ENCODE data around the gene CLTCL1. TPM values are rescaled to one million over a fixed set of nuclear protein-coding genes. Genes with fewer than 3 reads are reported as not detected.

CLTCL1 gene
- total and polyA plus RNA-seq, 9 of the 15 experiments (the other 6 are each of a cell fraction or from before 2014, with no cell fraction given): 1.1 to 11.7 (median 5.0) TPM

- no peak for TF ChIP-seq AFF1 (IDR thresholded peaks at IDR 0.05; ENCODE audit: low read depth in 1 of 2, partially characterized antibody in 2 of 2)
- TF ChIP-seq PBX2 (CRISPR knock-in tag; IDR thresholded peaks at IDR 0.05; ENCODE audit: low read depth): no peak
- TF ChIP-seq PBX2 (tag; conservative IDR thresholded peaks at IDR 0.05; ENCODE audit: low read depth): no peak
- no peak for TF ChIP-seq ZNF445 (CRISPR knock-in tag; IDR thresholded peaks at IDR 0.05; ENCODE audit: low read depth)
- no peak for TF ChIP-seq ATF4 (CRISPR knock-in tag; IDR thresholded peaks at IDR 0.05)
- no peak for TF ChIP-seq ZEB2 (IDR thresholded peaks at IDR 0.05)
- no peak for TF ChIP-seq POLR2G (IDR thresholded peaks at IDR 0.05; ENCODE audit: low read depth, low read length)
- TF ChIP-seq HDAC6 (IDR thresholded peaks at IDR 0.05; ENCODE audit: low read depth, low read length): no peak
- no peak for TF ChIP-seq SMAD4 (CRISPR knock-in tag; conservative IDR thresholded peaks at IDR 0.05)
- TF ChIP-seq RFX5 (IDR thresholded peaks at IDR 0.05; ENCODE audit: low read depth, low read length): no peak
- TF ChIP-seq ZNF140 (CRISPR knock-in tag; IDR thresholded peaks at IDR 0.05): no peak
- peak; percentile 26 for TF ChIP-seq KDM5B (IDR thresholded peaks at IDR 0.05; ENCODE audit: insufficient replicate concordance, low read depth, low read length)
- no peak for TF ChIP-seq SOX6 (IDR thresholded peaks at IDR 0.05)
- no peak for TF ChIP-seq ILF3 (IDR thresholded peaks at IDR 0.05; ENCODE audit: borderline replicate concordance)
- 0 out of 2 replicates have a peak, but pooled peaks have one; percentile 55 for TF ChIP-seq ZNF280B (CRISPR knock-in tag; IDR thresholded peaks at IDR 0.05)
- no peak for TF ChIP-seq TBL1XR1 (IDR thresholded peaks at IDR 0.05; ENCODE audit: low read length in 2 of 2)
- TF ChIP-seq TFE3 (CRISPR knock-in tag; IDR thresholded peaks at IDR 0.05): no peak
- TF ChIP-seq MCM5 (IDR thresholded peaks at IDR 0.05; ENCODE audit: low read depth): no peak
- TF ChIP-seq MXI1 (IDR thresholded peaks at IDR 0.05; ENCODE audit: low read depth, low read length): no peak
Measured at GRCh38 chr22:19275513-19275912, 16.0 kb downstream of the CLTCL1 start (continued).
